Activated naive CD4-positive, alpha-beta T cell treated with anti-CD3 and anti-CD28 coated beads for 36 hours (primary cell): Measurements from ENCODE around the gene DNAJB12. TPM values are rescaled to one million over a fixed set of nuclear protein-coding genes. Genes with fewer than 3 reads are reported as not detected.

Source experiments
- CTCF ChIA-PET: fragments of 350-600 bp; sonication (Branson Sonifier 250); formaldehyde crosslinking; loops from one replicate; lab custom pipeline; 2021; ENCODE audit warnings: antibody characterized with exemption; lab: Charles Lee
- DNase-seq: peaks from one replicate; pipeline ENCODE4 v3.0.0-alpha.2; 2020
- H3K27ac Mint-ChIP-seq: one replicate; pipeline ENCODE4 v1.8.0; 2021; ENCODE audit warnings: mild to moderate bottlenecking, mixed read lengths
- H3K27me3 Mint-ChIP-seq: one replicate; pipeline ENCODE4 v1.8.0; 2021; ENCODE audit warnings: low read depth, mixed read lengths
- H3K36me3 Mint-ChIP-seq: one replicate; pipeline ENCODE4 v1.8.0; 2021; ENCODE audit warnings: low read depth, mixed read lengths
- H3K4me1 Mint-ChIP-seq: one replicate; pipeline ENCODE4 v1.8.0; 2021; ENCODE audit warnings: low read depth, mixed read lengths
- H3K4me3 Mint-ChIP-seq: one replicate; pipeline ENCODE4 v1.8.0; 2021; ENCODE audit warnings: mild to moderate bottlenecking, moderate library complexity, mixed read lengths
- H3K9me3 Mint-ChIP-seq: one replicate; pipeline ENCODE4 v1.8.0; 2021; ENCODE audit warnings: mixed read lengths
- intact Hi-C: fragments of 100-400 bp; cut with micrococcal nuclease; formaldehyde crosslinking; loops from one replicate; pipeline ENCODE4 v1.15.1; 2023
- total RNA-seq, 2 experiments: library from RNA; stranded (reverse); gene quantifications; one replicate each; pipeline ENCODE4 v1.2.3, GENCODE V29; 2021

The DNAJB12 gene
- total RNA-seq, 2 experiments from 2014 or later: 13.7 to 14.1 TPM

- Mint-ChIP-seq H3K9me3 (no peaks in the 10 kb centered on the region), H3K27me3 (no peaks in the 10 kb centered on the region), H3K4me3 (peak overlapping the region; percentile 86), H3K27ac (peak overlapping the region; percentile 99), H3K36me3 (peaks cover 10% of the 10 kb centered on the region), H3K4me1 (peaks cover 79% of the 10 kb centered on the region)
- CTCF ChIA-PET: interaction anchor here (0.7 to 2.6 kb wide), 10 partner anchors 8 to 59 kb away, joined by 3 to 9 read pairs (median 5); no protein-coding TSS in a partner anchor
- intact Hi-C loops: loop anchor here (1.0 to 2.0 kb wide), 7 partner anchors 13 to 593 kb away; partner anchors contain the start of gene DDIT4
- DNase-seq: peak; percentile 94
These were observed 35.1 kb downstream of the DNAJB12 start for GRCh38 chr10:72319416-72320254.

DNA sequence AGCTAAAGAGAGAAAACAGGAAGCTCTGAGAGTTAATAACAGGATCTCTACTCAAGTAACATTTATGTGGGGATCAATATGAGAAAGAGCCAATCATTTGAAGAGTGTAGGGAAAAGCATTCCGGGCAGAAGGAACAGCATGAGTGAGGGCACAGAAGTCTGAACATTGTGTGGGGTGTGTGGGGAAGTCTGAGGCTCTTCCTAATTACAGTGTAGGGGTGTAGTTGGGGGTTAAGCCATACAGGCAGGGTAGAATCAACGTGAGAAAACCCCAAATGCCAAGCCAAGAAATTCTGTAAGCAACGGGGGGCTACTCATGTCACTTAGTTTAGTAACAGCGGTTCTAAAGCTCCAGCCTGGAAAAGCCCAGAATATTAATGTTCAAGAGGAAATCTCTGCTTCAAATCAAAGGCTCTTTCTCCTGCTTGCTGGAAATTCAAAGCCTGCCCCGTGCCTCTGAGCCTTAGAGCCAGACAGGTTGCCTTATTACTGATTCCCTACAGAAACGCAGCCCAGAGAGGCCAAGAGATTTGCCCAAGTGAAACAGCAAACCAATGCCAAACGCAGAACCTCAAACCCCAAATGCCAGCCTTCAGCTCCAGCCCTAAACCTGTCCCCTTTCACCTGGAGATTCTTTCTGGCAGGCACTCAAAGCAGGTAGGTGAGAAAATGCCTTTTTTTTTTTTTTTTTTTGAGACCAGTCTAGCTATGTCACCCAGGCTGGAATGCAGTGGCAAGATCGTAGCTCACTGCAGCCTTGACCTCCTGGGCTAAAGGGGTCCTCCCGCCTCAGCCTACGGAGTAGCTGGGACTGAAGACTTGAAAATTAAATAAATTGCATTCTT, 36.1 kb downstream of the DNAJB12 start:
- peaks cover 76% of the 10 kb centered on the region for H3K4me1 Mint-ChIP-seq

GRCh38 chr10:72316748-72317435, 37.8 kb downstream of the DNAJB12 start:
- no peaks in the 10 kb centered on the region for H3K9me3 Mint-ChIP-seq
- intact Hi-C loops: no loop called here
- CTCF ChIA-PET: interaction anchor here (1.2 to 1.6 kb wide), 4 partner anchors 9 to 42 kb away, joined by 3 to 6 read pairs (median 5); no protein-coding TSS in a partner anchor
- peaks cover 65% of the 10 kb centered on the region for H3K4me1 Mint-ChIP-seq
- H3K4me3 Mint-ChIP-seq: peak overlapping the region; percentile 49
- no peaks in the 10 kb centered on the region for H3K27me3 Mint-ChIP-seq
- peak; percentile 84 for DNase-seq
- H3K36me3 Mint-ChIP-seq: peaks cover 9% of the 10 kb centered on the region
- peak overlapping the region; percentile 91 for H3K27ac Mint-ChIP-seq

More for the DNA sequence above, 36.1 kb downstream of the DNAJB12 start:
- Mint-ChIP-seq H3K27ac (peak overlapping the region; percentile 99), H3K27me3 (no peaks in the 10 kb centered on the region), H3K9me3 (no peaks in the 10 kb centered on the region), H3K4me3 (peak overlapping the region; percentile 80), H3K36me3 (peaks cover 10% of the 10 kb centered on the region)
- DNase-seq: peak; percentile 38
- intact Hi-C loops: no loop called here
- CTCF ChIA-PET: interaction anchor here (0.6 to 2.0 kb wide), 8 partner anchors 9 to 58 kb away, joined by 3 to 8 read pairs (median 4); no protein-coding TSS in a partner anchor

- CTCF ChIA-PET: interaction anchor here (1.2 to 2.1 kb wide), 5 partner anchors 8 to 41 kb away, joined by 3 to 9 read pairs (median 5); no protein-coding TSS in a partner anchor
- H3K4me1 Mint-ChIP-seq: peaks cover 63% of the 10 kb centered on the region
- DNase-seq: no peak
- no peaks in the 10 kb centered on the region for H3K27me3 Mint-ChIP-seq
- intact Hi-C loops: no loop called here
- H3K9me3 Mint-ChIP-seq: no peaks in the 10 kb centered on the region
- no peak overlapping the region for H3K4me3 Mint-ChIP-seq
- peaks cover 9% of the 10 kb centered on the region for H3K36me3 Mint-ChIP-seq
- peak overlapping the region; percentile 91 for H3K27ac Mint-ChIP-seq
These were observed 38.4 kb downstream of the DNAJB12 start for GRCh38 chr10:72316386-72316700.

DNA sequence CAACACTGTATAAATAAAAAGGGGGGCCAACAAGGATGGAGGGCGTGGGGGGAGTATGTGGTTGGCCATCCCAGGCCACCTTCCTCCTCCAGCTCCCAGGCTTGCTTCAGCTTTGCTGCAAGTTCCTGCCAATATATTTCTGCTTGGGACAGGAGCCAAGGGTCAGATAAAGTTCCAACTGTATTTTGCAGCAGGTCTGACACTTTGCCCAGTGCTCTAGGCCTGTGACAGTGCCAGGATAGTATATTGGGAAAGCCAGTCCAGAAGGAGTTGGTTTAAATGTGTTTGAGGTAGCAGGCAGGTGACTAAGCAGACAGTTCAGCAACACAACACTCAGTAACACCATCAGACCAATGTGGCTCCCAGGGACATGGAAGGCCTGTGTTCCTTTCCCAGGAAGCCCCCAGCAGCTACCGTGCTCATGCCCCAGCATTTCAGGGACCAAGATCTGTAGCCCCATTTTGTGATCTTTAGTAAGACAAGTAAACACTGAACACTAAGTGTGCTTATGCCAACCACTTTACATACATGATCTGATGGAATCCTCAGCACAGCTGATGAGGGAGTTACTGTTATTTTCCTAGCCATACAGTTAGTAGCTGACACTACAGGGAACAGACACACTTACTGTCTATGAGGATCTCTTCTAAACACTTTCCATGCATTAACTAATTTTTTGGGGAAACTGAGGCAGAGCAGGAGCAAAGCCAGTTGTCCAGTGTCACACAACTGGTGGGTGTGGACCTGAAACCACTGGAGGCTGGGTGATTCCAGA, 38.9 kb downstream of the DNAJB12 start:
- DNase-seq: no peak
- Mint-ChIP-seq H3K27ac (peak overlapping the region; percentile 91), H3K27me3 (no peaks in the 10 kb centered on the region), H3K4me3 (no peak overlapping the region), H3K4me1 (peaks cover 63% of the 10 kb centered on the region), H3K9me3 (no peaks in the 10 kb centered on the region), H3K36me3 (peaks cover 9% of the 10 kb centered on the region)
- intact Hi-C loops: no loop called here
- CTCF ChIA-PET: interaction anchor here (1.2 to 2.1 kb wide), 5 partner anchors 8 to 41 kb away, joined by 3 to 9 read pairs (median 5); no protein-coding TSS in a partner anchor

DNA sequence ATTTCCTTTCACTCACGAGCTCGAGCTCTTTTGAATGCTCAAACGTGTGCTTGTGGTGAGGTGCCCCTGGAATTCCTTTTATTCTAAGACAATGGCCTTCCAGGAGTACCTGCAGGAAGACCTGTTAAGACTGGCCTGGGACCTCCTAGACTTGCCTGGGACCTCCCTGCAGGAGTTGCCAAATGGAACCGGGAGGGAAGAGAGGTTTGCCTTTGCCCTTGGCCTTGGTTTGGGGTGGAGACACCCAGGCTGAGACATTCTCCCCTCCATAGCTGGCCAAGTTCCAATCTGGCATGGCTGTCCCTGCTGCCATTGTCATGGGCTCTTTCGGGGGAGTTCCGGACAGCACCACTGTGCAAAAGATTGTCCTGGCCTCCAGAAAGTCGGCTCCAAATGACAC, 39.7 kb downstream of the DNAJB12 start:
- intact Hi-C loops: no loop called here
- H3K36me3 Mint-ChIP-seq: peaks cover 9% of the 10 kb centered on the region
- H3K4me3 Mint-ChIP-seq: no peak overlapping the region
- DNase-seq: no peak
- H3K27me3 Mint-ChIP-seq: no peaks in the 10 kb centered on the region
- H3K27ac Mint-ChIP-seq: peak overlapping the region; percentile 91
- H3K9me3 Mint-ChIP-seq: no peaks in the 10 kb centered on the region
- CTCF ChIA-PET: interaction anchor here (1.2 to 2.1 kb wide), 2 partner anchors 9 to 13 kb away, joined by 5 to 9 read pairs; no protein-coding TSS in a partner anchor
- peaks cover 66% of the 10 kb centered on the region for H3K4me1 Mint-ChIP-seq

- Mint-ChIP-seq H3K9me3 (no peaks in the 10 kb centered on the region), H3K27ac (no peak overlapping the region), H3K4me3 (no peak overlapping the region), H3K4me1 (peaks cover 72% of the 10 kb centered on the region), H3K36me3 (peaks cover 9% of the 10 kb centered on the region), H3K27me3 (no peaks in the 10 kb centered on the region)
- CTCF ChIA-PET: interaction anchor here (1.2 to 2.1 kb wide), 2 partner anchors 8 to 12 kb away, joined by 5 to 9 read pairs; no protein-coding TSS in a partner anchor
- no peak for DNase-seq
- intact Hi-C loops: no loop called here
These were observed 40.5 kb downstream of the DNAJB12 start for GRCh38 chr10:72314263-72314662.

GRCh38 chr10:72312865-72313391, 41.8 kb downstream of the DNAJB12 start:
- peak overlapping the region; percentile 43 for H3K27ac Mint-ChIP-seq
- intact Hi-C loops: no loop called here
- H3K9me3 Mint-ChIP-seq: no peaks in the 10 kb centered on the region
- CTCF ChIA-PET: no interaction called here
- H3K4me1 Mint-ChIP-seq: peaks cover 74% of the 10 kb centered on the region
- H3K36me3 Mint-ChIP-seq: peaks cover 6% of the 10 kb centered on the region
- no peak overlapping the region for H3K4me3 Mint-ChIP-seq
- no peaks in the 10 kb centered on the region for H3K27me3 Mint-ChIP-seq
- no peak for DNase-seq

DNA sequence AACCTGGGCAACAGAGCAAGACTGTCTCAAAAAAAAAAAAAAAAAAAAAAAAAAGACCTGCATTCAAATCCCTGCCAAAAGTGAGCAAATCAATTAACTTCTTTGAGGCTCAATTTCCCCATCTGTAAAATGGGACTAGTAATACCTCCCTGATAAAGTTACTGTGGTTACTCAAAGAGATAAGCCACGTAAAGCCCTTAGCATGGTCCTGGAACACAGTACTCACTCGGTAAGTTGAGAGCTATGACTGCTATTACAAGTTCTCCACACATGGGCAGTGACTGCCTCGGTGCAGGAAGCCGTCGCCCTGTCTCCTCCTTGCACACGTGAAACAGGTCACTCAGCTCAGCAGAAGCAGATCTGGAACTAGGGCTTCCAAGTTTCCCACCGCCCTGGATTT, 43.1 kb downstream of the DNAJB12 start:
- peaks cover 74% of the 10 kb centered on the region for H3K4me1 Mint-ChIP-seq
- no peaks in the 10 kb centered on the region for H3K9me3 Mint-ChIP-seq
- CTCF ChIA-PET: interaction anchor here (0.7 to 1.6 kb wide), 3 partner anchors 15 to 26 kb away, joined by 3 to 4 read pairs (median 3); no protein-coding TSS in a partner anchor
- H3K27me3 Mint-ChIP-seq: no peaks in the 10 kb centered on the region
- intact Hi-C loops: no loop called here
- peak; percentile 58 for DNase-seq
- no peak overlapping the region for H3K4me3 Mint-ChIP-seq
- no peak overlapping the region for H3K27ac Mint-ChIP-seq
- H3K36me3 Mint-ChIP-seq: peaks cover 3% of the 10 kb centered on the region

DNA sequence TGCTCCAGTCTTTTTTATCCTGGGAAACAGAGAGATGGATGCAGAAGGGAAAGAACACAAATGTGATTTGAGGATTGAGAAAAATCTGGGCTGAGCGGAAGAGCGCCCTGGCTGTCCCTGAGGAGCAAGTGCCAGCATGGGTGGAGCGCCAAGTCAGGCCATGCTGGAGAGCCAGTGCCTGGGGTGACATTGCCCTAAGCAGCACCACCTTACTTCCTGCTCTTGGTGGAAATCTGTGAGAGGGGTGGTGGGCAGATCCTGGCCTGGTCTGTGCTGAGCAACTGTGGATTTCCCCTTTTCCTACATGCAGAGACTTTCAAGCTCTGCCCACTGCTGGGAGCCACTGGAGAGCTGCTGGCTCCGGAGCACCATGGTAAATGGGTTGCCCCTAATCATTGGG, 44.1 kb downstream of the DNAJB12 start:
- H3K27me3 Mint-ChIP-seq: no peaks in the 10 kb centered on the region
- peak overlapping the region; percentile 81 for H3K27ac Mint-ChIP-seq
- intact Hi-C loops: no loop called here
- CTCF ChIA-PET: interaction anchor here (1.6 kb wide), 1 partner anchor 18 kb away, joined by 4 read pairs; no protein-coding TSS in a partner anchor
- peak; percentile 33 for DNase-seq
- H3K36me3 Mint-ChIP-seq: no peaks in the 10 kb centered on the region
- no peaks in the 10 kb centered on the region for H3K9me3 Mint-ChIP-seq
- peaks cover 72% of the 10 kb centered on the region for H3K4me1 Mint-ChIP-seq
- no peak overlapping the region for H3K4me3 Mint-ChIP-seq

GRCh38 chr10:72310241-72310633, 44.5 kb downstream of the DNAJB12 start:
- Mint-ChIP-seq H3K36me3 (no peaks in the 10 kb centered on the region), H3K4me3 (no peak overlapping the region), H3K4me1 (peaks cover 72% of the 10 kb centered on the region), H3K27me3 (no peaks in the 10 kb centered on the region), H3K27ac (peak overlapping the region; percentile 81), H3K9me3 (no peaks in the 10 kb centered on the region)
- CTCF ChIA-PET: interaction anchor here (0.7 kb wide), 1 partner anchor 551 kb away, joined by 4 read pairs; no protein-coding TSS in a partner anchor
- DNase-seq: no peak
- intact Hi-C loops: no loop called here
